ENCODE measurements around the gene NR4A1.

NR4A1 gene

DNA sequence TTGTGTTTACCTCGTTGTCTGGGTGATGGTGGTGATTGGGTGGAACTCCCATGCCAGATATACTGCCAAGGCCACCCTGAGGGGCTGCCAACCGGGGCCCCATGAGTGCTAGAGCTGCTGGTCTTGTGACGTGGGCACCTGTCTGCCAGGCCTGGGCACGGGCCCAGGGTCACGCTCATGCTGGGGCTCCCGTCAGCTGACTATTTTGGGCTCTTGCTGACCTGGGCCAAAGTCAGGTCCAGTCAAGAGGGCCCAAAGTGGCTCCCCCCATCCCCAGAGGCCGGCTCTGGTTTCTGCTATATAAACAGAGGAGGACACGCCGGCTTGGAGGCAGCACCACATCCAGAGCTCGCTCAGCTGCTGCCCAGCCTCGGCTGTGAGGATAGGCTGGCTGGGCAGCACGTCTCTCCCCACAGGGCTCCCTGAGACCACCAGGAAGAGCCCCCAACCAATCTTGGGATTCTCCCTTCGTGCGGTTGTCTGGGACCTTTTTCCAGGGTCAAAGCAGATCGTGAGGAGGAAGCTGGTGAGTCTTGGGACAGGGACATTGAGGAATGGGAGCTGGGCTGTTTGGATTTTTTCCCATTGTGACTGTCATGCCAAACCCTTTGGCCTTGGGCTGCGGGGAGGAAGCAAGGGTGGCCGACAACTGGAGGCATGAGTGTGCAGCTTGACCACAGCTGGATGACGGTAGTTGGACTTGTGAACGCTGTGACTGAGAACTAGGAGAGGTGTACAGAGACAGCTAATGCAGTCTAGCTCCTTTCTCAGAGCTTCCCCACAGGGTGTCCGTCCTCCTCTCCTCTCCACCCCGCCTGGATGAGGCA lies 7.6 kb upstream of the NR4A1 start:
- no peak for DNase-seq

DNA sequence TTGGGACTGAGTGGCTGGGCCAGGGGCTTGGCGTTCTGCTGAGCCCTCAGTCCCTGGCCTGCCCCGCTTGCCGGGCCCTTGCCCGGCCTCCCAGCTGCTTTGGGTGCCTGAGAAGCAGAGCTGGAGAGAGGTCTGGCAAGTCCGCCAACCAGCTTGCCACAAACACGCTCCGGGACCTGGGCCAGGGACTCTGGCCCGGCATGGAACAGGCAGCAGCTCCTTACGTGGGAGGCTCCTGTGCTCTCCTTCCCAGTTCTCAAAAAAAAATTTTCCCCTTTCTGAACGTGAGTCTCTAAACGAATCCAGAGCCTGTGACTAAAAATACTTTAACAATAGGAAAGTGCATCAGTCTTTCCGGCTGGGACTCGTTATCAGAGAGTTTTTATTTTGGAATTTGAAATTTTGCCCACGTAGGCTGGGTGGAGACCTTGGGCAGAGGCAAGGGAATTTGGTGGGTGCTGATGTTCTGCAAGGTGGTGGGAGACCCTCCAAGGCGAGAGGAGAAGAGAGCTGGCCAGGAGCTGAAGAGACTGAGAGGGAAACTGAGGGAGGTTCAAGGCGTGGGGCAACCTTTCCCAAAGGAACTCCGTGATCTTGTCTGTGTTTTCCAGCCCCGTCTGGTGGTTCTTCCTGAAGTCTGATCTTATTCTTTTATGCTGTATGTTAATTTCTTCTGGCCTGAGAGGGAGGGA lies 6.8 kb upstream of the NR4A1 start:
- no peak for DNase-seq

DNA sequence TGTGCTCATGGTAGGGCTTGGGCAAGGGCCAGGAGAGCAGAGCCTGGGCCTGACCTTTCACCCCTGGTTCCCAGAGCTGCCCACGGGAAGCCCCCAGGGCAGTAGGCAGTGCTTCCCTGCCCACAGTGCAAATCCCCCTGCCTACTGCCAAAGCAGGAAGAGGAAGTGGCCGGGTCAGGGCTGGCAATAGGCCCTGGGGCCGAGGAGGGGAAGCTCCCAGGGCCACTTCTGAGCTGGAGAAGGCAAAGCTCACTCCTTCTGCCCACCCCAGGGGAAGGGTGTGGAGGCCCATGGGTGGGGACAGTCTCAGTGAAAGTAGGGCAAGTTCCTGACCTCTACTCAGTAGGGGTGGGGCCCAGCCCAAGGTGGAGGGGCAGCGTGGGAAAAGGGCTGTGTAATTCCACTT lies 5.4 kb upstream of the NR4A1 start:
- peak in 1 of 2 experiments; percentile 9 for DNase-seq

DNA sequence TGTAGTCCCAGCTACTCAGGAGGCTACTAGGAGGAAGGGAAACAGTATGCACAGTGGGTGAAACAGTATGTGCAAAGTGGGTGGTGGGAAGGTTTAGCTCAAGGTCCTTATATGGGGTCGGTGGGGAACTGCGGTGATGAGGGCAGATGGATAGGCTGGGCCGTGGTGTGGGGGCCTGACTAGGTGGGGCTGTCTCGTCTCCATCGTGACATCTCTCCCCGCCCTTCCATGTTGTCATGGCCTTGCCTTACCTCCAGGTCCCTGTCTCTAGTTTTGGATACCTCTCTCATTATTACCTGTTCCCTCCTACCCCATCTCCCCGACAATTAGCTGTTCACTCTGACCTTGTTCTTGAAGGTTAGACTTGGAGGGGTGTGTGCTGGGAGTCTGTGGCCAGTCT lies 4.4 kb upstream of the NR4A1 start:
- no peak for DNase-seq

DNA sequence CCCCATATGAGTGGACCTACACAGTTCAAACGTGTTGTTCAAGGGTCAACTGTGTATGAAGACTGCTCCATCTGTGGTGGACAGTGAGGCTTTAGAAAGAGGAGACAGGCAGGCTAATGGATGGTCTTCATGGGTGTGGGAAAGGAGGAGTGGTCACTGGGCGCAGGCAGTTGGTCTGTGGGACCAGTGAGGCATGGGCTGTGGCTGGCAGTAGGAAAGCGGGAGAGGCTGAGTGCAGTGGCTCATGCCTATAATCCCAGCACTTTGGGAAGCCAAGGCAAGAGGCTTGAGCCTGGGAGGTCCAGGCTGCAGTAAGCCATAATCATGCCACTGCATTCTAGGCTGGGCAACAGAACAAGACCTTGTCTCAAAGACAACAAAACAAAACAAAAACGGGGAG lies 2.0 kb upstream of the NR4A1 start:
- no peak for DNase-seq

DNA sequence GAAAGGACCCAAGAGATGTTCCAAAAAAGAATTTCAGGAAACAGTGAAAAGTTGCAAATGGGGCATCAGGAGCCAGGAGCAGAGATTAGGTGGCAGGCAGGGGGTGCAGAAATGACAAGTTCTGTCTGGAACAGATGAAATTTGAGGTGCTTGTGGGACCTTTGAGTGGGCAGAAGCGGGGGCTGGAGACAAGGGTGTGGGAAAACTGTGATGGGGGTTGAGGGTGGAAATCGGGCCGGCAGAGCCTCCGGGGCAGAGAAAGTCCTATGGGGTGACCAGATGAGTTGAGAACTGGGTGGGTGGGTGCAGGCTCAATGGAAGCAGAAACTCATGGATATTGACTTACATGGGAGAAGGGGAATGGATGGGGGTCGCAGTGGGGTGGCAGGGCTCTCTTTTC lies 1.6 kb upstream of the NR4A1 start:
- DNase-seq = no peak

DNA sequence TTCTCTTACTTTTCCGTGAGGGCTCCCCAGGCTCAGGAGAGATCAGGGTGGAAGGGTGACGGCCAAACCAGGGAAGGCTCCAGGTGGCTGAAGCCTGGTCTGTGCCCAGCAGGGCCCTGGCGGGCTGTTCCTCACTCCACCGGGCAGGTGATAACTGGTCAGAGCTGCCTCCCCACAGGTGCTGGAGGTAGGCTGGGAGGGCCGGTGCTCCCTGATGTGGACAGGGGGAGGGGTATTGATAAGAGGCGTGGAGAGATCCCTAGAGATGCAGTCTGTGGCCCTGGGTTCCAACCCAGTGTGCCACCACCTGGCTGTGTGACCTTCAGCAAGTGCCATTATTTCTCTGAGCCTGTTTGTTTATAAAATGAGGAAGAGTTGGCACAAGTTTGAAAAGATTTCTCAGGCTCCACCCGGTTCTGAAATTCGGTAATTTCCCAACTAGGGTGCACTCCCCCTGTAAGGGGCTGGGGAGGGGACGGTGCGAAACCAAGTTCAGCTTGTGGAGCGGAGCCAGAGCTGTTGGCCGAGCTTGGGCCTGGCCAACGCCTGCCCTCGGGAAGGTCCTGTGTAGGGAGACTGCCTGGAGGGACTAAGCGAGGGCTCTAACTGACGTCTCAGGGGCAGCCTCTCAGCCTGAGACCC lies 1.0 kb upstream of the NR4A1 start:
- DNase-seq = peak in 1 of 2 experiments; percentile 8

DNA sequence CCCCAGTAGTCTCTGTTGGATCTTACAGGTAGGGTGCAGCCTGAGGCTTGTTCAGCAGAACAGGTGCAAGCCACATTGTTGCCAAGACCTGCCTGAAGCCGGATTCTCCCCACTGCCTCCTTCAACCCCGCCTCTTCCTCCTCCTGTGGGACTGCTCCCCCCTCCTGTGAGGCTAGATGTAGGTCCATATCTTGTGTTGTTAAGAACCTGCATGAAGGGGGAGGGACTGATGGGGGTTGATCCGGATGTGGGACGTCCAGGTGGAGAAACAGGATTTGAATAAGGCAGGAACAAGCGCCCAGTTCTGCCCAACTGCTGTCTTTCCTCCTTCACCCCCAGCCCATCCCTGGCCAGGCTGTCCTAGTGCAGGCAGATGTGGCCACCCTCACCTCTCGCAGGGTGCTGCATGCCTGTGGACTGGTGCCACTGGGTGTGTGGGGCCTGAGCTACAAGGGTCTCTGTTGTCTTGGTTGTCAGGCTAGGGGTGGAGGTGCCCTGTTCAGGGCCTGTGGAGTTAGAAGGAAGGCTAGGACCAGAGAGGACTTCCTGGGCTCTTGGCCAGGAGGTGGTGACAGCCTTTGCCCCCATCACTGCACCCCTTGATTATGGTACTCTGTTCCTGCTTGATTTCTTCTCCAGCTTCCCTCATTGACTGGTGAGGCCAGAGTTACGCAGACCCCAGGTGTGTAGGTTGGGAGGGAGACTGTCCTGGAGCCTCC lies 1.4 kb downstream of the NR4A1 start:
- no peak for DNase-seq

DNA sequence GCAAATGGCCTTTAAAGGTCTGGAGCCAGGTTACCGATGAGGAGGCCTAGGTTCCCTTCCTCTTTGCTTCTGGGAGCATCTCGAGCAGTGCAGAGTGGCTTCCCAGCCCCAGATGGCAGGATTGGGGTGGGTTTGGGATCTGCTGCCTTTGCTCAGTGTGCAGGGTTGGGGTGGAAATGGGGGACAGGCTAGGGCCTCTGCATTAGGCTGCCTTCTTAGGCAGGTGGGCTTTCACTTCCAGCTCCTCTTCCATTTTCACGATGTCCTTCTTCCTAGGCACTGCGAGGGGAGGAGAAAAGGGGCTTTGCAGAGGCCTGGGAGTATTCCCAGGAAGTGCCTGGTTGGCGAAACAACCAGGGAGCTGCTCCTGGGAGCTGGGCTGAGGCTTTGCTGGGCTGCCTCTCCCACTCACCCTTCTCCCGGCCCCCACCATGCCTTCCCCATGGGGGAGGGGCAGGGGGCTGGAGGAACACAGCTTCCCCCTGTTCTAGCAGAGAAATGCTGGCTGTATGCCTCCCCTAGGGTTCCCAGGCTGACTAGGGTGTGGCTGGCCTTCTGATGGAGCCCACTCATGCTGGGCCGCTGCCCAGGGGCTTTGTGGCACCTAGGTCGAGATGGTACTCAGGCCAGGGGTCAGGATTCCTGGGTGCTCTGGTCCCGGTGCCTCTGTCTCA lies 2.4 kb downstream of the NR4A1 start:
- no peak for DNase-seq

DNA sequence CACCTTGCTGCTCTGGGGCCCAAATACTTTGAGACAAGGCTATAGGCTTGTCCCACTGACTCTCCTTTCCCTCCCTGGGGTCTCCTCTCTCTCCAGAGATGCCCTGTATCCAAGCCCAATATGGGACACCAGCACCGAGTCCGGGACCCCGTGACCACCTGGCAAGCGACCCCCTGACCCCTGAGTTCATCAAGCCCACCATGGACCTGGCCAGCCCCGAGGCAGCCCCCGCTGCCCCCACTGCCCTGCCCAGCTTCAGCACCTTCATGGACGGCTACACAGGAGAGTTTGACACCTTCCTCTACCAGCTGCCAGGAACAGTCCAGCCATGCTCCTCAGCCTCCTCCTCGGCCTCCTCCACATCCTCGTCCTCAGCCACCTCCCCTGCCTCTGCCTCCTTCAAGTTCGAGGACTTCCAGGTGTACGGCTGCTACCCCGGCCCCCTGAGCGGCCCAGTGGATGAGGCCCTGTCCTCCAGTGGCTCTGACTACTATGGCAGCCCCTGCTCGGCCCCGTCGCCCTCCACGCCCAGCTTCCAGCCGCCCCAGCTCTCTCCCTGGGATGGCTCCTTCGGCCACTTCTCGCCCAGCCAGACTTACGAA lies 3.1 kb downstream of the NR4A1 start:
- no peak for DNase-seq

DNA sequence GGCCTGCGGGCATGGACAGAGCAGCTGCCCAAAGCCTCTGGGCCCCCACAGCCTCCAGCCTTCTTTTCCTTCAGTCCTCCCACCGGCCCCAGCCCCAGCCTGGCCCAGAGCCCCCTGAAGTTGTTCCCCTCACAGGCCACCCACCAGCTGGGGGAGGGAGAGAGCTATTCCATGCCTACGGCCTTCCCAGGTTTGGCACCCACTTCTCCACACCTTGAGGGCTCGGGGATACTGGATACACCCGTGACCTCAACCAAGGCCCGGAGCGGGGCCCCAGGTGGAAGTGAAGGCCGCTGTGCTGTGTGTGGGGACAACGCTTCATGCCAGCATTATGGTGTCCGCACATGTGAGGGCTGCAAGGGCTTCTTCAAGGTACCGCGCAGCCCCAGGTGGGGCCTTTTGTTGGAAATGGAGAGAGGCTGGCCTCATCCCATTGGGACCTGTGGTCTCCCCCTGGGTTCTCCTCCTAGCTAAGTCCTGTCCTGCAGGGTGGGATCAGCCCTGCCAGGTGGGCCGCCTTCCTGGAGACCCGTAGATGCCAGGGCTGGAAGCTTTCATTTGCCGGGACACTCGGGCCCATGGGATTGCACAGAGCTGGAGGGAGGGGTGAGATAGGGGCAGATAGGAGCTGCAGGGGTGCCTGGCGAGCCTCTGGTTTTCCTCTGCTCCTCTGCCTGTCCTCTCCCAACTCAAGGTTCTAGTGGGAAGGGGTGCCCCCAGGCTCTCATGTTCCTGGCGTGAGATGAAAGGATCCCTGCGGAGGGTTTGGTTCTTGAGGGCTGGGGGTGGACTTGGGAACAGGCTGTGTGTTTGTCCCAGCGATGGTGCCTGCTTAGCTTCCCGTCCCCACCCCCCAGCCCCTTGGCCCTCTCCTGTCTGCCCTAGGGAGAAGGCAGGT lies 3.8 kb downstream of the NR4A1 start:
- no peak for DNase-seq

DNA sequence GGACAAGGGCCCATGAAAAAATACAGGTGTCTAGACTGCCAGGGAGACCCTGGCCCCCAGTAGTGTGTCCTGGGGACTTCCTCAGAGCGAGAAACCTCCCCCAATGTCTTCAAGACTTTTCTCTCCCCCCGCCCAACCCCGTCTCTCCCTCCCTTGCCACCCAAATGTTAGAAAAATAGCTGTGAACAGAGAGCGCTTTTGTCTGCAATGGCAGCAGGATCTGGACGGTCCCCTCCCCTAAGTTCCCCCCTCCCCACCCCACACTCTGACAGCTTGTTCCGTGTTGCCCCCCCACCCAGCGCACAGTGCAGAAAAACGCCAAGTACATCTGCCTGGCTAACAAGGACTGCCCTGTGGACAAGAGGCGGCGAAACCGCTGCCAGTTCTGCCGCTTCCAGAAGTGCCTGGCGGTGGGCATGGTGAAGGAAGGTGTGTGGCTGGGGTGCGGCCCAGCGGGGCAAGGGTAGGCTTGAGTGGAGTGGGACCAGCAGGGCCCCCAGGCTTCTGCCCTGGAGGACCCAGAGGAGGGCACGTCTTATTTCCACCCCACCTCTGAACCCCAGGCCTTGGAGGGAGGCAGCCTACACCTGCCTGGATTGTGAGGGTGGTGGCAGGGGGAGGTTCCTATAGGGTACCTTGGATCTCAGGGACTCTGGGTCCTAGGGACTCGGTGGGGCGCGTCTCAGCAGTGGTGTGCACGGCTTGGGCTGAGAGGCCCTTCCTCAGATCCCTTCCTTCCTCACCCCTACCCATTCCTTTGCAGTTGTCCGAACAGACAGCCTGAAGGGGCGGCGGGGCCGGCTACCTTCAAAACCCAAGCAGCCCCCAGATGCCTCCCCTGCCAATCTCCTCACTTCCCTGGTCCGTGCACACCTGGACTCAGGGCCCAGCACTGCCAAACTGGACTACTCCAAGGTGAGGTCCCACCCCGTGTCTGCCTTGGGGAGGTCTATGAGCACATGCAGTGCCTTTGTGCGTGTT lies 4.8 kb downstream of the NR4A1 start:
- no peak for DNase-seq

DNA sequence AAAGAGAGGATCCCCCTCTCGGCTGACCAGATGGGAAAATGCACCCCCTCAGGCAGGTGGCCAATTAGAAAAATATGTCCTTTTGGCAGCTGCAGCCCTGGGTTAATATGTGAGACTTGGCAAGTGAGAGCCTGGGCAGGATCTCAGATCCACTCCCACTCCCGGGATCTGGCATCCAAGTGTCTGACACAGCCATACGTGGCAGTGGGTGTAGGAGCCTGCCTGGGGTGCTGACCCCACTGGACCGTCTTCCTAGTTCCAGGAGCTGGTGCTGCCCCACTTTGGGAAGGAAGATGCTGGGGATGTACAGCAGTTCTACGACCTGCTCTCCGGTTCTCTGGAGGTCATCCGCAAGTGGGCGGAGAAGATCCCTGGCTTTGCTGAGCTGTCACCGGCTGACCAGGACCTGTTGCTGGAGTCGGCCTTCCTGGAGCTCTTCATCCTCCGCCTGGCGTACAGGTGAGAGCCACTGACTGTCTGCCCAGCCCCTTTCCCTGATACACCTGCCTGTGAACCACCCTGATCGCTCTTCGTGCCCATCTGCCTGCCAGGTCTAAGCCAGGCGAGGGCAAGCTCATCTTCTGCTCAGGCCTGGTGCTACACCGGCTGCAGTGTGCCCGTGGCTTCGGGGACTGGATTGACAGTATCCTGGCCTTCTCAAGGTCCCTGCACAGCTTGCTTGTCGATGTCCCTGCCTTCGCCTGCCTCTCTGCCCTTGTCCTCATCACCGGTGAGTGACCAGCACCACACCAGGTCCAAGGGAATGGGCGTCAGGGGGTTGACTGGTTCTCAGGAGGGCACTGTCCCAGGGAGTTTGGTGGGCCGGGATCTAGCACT lies 5.8 kb downstream of the NR4A1 start:
- DNase-seq = no peak

DNA sequence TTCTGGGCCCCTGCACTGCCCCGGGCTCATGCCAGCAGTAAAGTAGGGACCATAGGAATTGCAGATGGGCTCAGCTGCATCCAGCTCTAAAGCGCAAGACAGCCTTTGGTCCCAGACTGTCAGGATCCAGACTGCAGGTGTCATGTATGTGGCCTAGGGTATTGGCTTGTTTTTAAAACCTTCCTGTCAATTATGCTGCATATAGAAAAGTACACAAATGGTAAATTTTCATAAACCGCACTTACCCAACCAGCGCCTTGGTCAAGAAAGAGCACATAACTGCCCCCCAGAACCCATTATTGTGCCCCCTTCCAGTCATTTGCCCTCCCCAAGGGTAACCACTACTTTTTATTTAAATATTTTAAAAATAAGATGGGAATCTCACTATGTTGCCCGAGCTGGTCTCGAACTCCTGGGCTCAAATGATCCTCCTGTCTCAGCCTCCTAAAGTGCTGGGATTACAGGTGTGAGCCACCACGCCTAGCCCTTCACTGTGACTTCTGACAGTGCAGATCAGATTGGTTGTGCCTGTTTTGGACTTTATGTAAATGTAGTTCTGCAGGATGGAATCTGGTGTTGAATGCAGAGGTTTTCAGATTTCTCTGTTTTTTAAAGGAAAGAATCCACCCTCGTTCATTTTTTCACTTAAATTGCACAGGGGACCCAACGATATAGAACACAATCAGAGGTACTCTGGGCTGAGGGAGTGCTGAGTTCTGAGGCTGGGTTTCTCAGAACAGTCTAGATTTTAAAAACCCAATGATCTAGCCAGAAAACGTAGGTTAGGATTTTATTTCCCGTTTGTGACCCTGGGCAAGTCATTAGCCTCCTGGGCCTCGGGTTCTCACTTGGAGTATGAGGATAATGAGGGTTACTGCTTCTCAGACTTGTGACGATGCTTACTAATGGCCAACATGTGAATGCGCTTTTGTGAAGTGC lies 6.7 kb downstream of the NR4A1 start:
- no peak for DNase-seq

DNA sequence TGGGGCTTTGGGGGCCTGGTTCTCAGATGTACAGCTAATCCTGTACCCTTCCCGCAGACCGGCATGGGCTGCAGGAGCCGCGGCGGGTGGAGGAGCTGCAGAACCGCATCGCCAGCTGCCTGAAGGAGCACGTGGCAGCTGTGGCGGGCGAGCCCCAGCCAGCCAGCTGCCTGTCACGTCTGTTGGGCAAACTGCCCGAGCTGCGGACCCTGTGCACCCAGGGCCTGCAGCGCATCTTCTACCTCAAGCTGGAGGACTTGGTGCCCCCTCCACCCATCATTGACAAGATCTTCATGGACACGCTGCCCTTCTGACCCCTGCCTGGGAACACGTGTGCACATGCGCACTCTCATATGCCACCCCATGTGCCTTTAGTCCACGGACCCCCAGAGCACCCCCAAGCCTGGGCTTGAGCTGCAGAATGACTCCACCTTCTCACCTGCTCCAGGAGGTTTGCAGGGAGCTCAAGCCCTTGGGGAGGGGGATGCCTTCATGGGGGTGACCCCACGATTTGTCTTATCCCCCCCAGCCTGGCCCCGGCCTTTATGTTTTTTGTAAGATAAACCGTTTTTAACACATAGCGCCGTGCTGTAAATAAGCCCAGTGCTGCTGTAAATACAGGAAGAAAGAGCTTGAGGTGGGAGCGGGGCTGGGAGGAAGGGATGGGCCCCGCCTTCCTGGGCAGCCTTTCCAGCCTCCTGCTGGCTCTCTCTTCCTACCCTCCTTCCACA lies 7.6 kb downstream of the NR4A1 start:
- no peak for DNase-seq

DNA sequence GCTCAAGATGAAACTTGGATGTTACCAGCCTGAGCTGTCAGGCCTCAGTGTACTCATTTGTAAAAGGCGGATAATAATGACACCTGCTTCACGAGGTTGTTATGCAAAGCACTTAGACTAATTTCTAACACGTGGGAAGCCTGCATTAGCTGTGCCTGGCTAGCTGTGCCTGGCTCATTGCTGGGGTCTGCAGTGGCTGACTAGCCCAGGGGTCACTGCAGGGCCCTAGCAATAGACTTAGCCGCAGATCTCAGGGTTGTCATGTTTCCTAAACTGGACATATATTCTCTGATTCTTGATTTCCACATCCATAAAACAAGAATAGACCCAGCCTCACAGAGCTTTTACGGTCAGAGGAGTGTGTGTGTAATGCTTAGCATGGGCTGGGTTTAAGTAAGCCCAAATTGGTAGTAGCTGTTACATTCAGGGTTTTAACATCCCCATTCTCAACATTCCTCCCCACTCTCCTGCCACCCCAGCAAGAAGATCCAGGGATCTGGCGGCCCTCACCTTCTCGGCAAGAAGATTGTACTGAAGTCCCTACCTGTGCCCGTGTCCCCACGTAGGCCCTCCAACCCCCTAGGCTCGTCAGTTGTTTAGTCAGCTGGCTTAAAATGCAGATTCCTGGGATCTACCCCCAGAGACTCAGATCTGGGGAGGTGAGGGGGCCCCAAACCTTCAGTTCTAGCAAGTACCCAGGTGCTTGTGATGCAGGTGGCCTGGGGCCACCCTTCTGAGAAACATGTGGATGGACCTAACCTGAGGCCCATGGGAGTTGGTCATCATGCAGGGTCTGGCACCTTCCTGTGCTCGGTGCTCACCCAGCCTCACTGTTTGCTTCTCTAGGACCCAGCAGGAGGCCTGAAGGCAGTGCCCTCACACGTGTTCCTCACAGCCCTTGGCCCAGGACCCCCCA lies 8.6 kb downstream of the NR4A1 start:
- no peak for DNase-seq

All from Kasumi-1 (cell line).